Upper lobe of right lung (tissue), 1 donor: ENCODE data around the gene HOXB8. TPM values are rescaled to one million over a fixed set of nuclear protein-coding genes. Genes with fewer than 3 reads are reported as not detected.

Source experiments
- ATAC-seq: fragments of 200-7000 bp; cut with Tn5 transposase; one replicate; pipeline ENCODE4 v1.9.1; 2020; ENCODE audit warnings: mild to moderate bottlenecking, moderate library complexity
- DNase-seq: peaks from one replicate; pipeline ENCODE4 v3.0.0-alpha.2; 2020
- H3K27ac ChIP-seq: fragments of 200-600 bp; one replicate; pipeline ENCODE4 v1.8.0; 2022
- H3K27me3 ChIP-seq: fragments of 200-600 bp; one replicate; pipeline ENCODE4 v1.8.0; 2022; ENCODE audit warnings: mild to moderate bottlenecking
- H3K36me3 ChIP-seq: fragments of 200-600 bp; one replicate; pipeline ENCODE4 v1.8.0; 2022
- H3K4me1 ChIP-seq: fragments of 200-600 bp; one replicate; pipeline ENCODE4 v1.8.0; 2022
- H3K4me3 ChIP-seq: fragments of 200-600 bp; one replicate; pipeline ENCODE4 v1.8.0; 2022; ENCODE audit warnings: mild to moderate bottlenecking
- H3K9me3 ChIP-seq: fragments of 200-600 bp; one replicate; pipeline ENCODE4 v1.8.0; 2022
- CTCF ChIP-seq: fragments of 200-600 bp; IDR thresholded peaks from one replicate; pipeline ENCODE4 v1.8.0; 2022; ENCODE audit warnings: antibody characterized with exemption
- intact Hi-C: fragments of 100-400 bp; cut with DNase I; formaldehyde crosslinking; loops from one replicate; pipeline ENCODE4 v1.11.0; 2022
- total RNA-seq: library from RNA; stranded (reverse); fragmentation: NEBNext Ultra II Directional; extraction: Animal tissue kit (Norgen Biotek cat#: 25700); gene quantifications from one replicate; pipeline ENCODE4 v1.2.1, GENCODE V29; 2021
- donor health status: DM: no; HTN: yes; CAD: no; lungs with severe emphysema.

The HOXB8 gene
- total RNA-seq, 1 donor from 2014 or later = 1.0 TPM

GRCh38 chr17:48571024-48571818 is 43.9 kb downstream of the HOXB8 start:
- H3K4me1 ChIP-seq = peaks cover 24% of the 10 kb centered on the region
- intact Hi-C loops = no loop called here
- peaks cover 73% of the 10 kb centered on the region for H3K27me3 ChIP-seq
- DNase-seq (no peak), ATAC-seq (no peak)
- no peaks in the 10 kb centered on the region for H3K9me3 ChIP-seq
- H3K36me3 ChIP-seq = no peaks in the 10 kb centered on the region
- peak overlapping the region; percentile 39 for H3K4me3 ChIP-seq
- no peak for TF ChIP-seq CTCF
- peak overlapping the region; percentile 83 for H3K27ac ChIP-seq

GRCh38 chr17:48570325-48571023 is 44.6 kb downstream of the HOXB8 start:
- no peak for ATAC-seq
- Histone ChIP-seq H3K27ac (peak overlapping the region; percentile 83), H3K27me3 (peaks cover 66% of the 10 kb centered on the region), H3K4me1 (peaks cover 24% of the 10 kb centered on the region), H3K9me3 (no peaks in the 10 kb centered on the region), H3K4me3 (peak overlapping the region; percentile 39), H3K36me3 (no peaks in the 10 kb centered on the region)
- no peak for DNase-seq
- no peak for TF ChIP-seq CTCF
- intact Hi-C loops = no loop called here

- Histone ChIP-seq H3K27ac (peak overlapping the region; percentile 83), H3K27me3 (peaks cover 62% of the 10 kb centered on the region), H3K9me3 (no peaks in the 10 kb centered on the region), H3K36me3 (no peaks in the 10 kb centered on the region), H3K4me1 (peaks cover 24% of the 10 kb centered on the region), H3K4me3 (peak overlapping the region; percentile 39)
- TF ChIP-seq CTCF = no peak
- intact Hi-C loops = no loop called here
- no peak for ATAC-seq
- DNase-seq = no peak
Measured at GRCh38 chr17:48569674-48570324, 45.3 kb downstream of the HOXB8 start.

- H3K27me3 ChIP-seq = peaks cover 67% of the 10 kb centered on the region
- H3K9me3 ChIP-seq = no peaks in the 10 kb centered on the region
- H3K27ac ChIP-seq = peak overlapping the region; percentile 83
- ATAC-seq (no peak), DNase-seq (no peak)
- peak overlapping the region; percentile 39 for H3K4me3 ChIP-seq
- H3K4me1 ChIP-seq = peaks cover 24% of the 10 kb centered on the region
- H3K36me3 ChIP-seq = no peaks in the 10 kb centered on the region
- intact Hi-C loops = no loop called here
- no peak for TF ChIP-seq CTCF
Measured at GRCh38 chr17:48569240-48569582, 45.9 kb downstream of the HOXB8 start.

- H3K4me3 ChIP-seq = peak overlapping the region; percentile 39
- H3K27me3 ChIP-seq = peaks cover 66% of the 10 kb centered on the region
- H3K36me3 ChIP-seq = no peaks in the 10 kb centered on the region
- ATAC-seq = no peak
- TF ChIP-seq CTCF = no peak
- intact Hi-C loops = no loop called here
- H3K27ac ChIP-seq = peak overlapping the region; percentile 11
- no peak for DNase-seq
- peaks cover 24% of the 10 kb centered on the region for H3K4me1 ChIP-seq
- H3K9me3 ChIP-seq = no peaks in the 10 kb centered on the region
Measured at GRCh38 chr17:48568499-48569239, 46.4 kb downstream of the HOXB8 start.
